ENCODE data around the gene SNX20. TPM values are rescaled to one million over a fixed set of nuclear protein-coding genes. Genes with fewer than 3 reads are reported as not detected.
A peak's percentile ranks its signal among the peaks of the same experiment; 100 is the strongest.

SNX20 gene
- total RNA-seq, 1 donor from 2014 or later, result 34.9 TPM

DNA sequence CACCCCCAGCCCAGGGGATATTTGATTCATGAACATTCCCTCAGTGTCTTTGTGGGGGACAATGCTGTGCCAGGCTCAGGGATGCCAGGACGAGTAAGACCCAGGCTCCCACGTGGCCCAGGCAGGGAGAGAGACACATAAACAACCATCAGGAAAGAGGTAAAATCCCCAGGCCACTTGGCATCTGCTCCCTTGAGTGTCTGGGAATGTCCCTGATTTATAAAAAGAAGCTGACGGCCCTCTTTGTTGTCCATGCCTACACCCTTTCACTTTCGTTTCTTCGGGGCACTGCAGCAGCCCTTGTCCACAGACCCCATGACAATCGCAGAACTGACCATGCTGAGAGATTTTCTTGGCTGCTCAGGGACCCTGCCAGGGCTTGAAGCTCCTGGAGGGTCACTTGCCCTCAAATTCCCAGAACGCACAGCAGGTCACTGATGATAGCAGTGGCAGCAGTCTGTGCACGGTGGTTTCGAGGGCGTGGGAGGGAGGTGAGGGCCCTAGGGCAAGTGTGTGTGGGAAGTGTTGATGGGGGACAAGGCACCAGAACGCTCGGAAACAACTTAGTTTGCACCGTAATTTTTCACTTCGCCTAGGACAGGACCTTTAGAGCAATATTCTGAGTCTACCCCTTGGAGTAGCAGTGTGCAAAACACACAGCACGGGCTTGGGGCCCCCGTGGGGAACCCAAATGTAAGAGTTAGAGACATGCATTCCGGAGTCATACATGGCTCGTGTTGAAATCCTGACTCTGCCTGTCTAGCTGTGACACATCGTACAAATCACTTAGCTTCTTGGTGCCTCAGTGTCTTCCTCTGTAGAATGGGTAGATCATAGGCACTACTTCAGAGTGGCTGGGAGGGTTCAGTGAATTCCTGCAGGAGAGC is 17.0 kb upstream of the SNX20 start:
- H3K4me3 Mint-ChIP-seq (ENCODE audit: low read depth), result peak overlapping the region; percentile 70
- H3K9me3 Mint-ChIP-seq, result peaks cover 7% of the 10 kb centered on the region
- intact Hi-C loops (cut with micrococcal nuclease), result loop anchor here (1.0 to 2.0 kb wide), 2 partner anchors 13 to 49 kb away; no protein-coding TSS in a partner anchor
- peak overlapping the region; percentile 88 for H3K27ac Mint-ChIP-seq
- H3K27me3 Mint-ChIP-seq (ENCODE audit: low read depth), result no peaks in the 10 kb centered on the region
- DNase-seq (ENCODE audit: low spot score), result no peak
- H3K36me3 Mint-ChIP-seq (ENCODE audit: low read depth), result peaks cover 36% of the 10 kb centered on the region
- H3K4me1 Mint-ChIP-seq (ENCODE audit: low read depth), result peaks cover 63% of the 10 kb centered on the region

DNA sequence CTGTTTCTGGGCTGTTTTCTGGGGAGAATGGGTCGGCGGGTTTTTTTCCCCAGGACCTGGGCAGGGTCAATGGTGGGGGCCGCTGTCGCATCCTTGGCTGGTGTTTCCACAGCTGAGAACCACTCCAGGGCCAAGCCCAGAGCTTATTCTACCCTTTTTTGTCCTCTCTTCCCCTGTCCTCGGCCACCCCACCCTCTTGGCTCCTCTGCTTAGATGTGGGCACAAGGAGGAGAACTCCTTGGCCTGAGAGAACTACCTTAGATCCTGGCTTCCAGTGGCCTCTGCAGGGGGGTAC is 16.3 kb upstream of the SNX20 start:
- Mint-ChIP-seq H3K27me3 (ENCODE audit: low read depth) (no peaks in the 10 kb centered on the region), H3K4me1 (ENCODE audit: low read depth) (peaks cover 69% of the 10 kb centered on the region), H3K27ac (peak overlapping the region; percentile 88), H3K9me3 (peaks cover 6% of the 10 kb centered on the region), H3K4me3 (ENCODE audit: low read depth) (peak overlapping the region; percentile 70), H3K36me3 (ENCODE audit: low read depth) (peaks cover 31% of the 10 kb centered on the region)
- no peak for DNase-seq (ENCODE audit: low spot score)
- intact Hi-C loops (cut with micrococcal nuclease), result no loop called here

DNA sequence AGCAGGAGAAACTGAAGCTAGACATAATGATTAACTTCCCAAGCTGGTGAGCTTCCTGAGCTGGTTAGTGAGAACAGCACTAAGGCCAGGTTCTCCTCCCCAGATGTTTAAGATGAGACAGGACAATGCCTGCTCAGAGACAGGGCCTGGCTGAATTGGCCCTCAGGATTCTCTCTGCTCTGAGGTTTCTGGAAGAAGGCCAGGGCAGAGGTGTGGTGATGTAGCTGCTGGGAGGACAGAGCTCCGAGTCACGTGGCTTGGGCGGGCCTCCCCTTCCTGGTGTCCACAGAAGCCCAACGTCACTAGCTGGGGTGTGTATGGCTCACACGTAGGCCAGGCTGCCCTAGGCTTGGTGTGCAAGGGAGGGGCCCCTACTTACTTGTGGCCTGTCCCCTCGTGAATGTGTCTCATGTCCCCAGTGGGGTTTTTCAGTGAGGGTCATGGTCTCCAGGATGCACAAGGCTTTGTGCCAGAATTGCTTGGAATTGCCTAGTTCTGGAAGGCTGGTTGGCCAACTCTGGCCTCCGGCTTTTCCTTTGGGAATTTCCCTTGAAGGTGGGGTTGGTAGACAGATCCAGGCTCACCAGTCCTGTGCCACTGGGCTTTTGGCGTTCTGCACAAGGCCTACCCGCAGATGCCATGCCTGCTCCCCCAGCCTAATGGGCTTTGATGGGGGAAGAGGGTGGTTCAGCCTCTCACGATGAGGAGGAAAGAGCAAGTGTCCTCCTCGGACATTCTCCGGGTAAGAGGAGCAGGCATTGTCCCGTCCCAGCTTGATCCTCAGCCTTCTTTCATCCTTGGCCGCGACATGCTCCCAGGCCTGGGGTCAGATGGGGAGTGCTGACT is 15.7 kb upstream of the SNX20 start:
- no peak for DNase-seq (ENCODE audit: low spot score)
- Mint-ChIP-seq H3K27ac (peak overlapping the region; percentile 88), H3K4me3 (ENCODE audit: low read depth) (peak overlapping the region; percentile 43), H3K9me3 (peaks cover 4% of the 10 kb centered on the region), H3K4me1 (ENCODE audit: low read depth) (peaks cover 69% of the 10 kb centered on the region), H3K36me3 (ENCODE audit: low read depth) (peaks cover 26% of the 10 kb centered on the region), H3K27me3 (ENCODE audit: low read depth) (no peaks in the 10 kb centered on the region)
- intact Hi-C loops (cut with micrococcal nuclease), result no loop called here

DNA sequence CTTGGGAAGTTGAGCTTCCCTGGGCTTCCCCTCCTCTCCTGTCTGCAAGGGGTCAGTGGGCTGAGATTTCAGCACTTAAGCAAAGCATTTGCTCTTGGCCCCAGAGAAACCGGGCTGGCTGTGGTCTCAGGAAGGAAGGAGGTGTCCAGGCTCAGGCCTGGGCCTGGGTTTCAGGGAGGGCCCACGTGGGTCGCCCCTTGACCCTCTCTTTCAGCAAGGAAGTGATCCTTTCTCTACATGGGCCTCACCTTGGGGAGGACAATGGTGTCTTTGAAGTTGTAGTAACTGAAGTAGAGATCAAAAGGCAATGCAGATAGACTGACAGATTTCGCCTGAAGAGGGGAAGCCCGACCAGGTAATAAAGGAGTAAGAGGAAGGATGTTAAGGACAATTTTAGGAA is 15.0 kb upstream of the SNX20 start:
- Mint-ChIP-seq H3K4me3 (ENCODE audit: low read depth) (peak overlapping the region; percentile 43), H3K4me1 (ENCODE audit: low read depth) (peaks cover 72% of the 10 kb centered on the region), H3K36me3 (ENCODE audit: low read depth) (peaks cover 20% of the 10 kb centered on the region), H3K9me3 (no peaks in the 10 kb centered on the region), H3K27me3 (ENCODE audit: low read depth) (no peaks in the 10 kb centered on the region), H3K27ac (peak overlapping the region; percentile 73)
- intact Hi-C loops (cut with micrococcal nuclease), result no loop called here
- no peak for DNase-seq (ENCODE audit: low spot score)

DNA sequence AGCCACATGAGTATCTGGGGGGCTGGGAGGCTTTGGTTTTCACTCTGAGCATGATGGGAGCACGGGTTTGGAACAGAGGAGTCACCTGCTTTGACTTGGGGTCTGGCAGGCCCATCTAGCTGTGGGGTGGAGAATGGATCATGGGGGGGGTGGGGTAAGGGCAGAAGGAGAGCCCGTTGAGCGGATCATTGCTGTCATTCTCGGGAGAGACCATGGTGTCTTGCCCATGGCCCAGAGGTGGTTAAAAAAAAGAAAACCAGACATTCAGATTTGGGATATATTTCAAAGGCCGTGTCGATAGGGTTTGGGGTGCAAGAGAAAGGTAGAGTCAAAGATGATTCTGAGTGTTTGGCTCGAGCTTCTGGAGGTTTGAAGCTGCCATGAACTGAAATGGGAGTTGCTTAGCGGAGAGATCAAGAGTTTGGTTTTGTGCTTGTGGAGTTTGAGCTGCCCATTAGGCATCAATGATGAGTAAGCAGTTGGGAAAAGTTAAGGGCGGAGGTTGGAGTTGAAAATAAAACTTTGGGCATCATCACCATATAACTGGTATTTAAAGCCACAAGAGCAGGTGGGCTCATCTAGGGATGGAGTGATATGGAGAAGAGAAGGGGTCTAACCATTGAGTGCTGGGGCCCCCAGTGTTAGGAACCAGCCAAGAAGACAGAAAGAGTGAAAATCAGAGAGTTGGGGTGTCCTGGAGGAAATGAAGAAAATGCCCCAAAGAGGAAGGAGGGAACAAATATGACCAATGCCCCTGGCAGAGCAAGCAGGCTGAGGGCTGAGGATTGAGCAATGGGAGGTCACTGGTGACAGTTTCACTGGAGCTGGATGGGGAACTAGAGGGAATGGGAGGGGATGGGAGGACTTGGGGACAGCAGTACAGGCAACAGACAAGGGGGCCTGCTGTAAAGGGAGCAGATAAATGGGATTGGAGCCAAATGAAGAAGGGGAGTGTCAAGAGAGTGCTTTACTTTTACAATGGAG is 14.2 kb upstream of the SNX20 start:
- intact Hi-C loops (cut with micrococcal nuclease), result loop anchor here (2.0 kb wide), 1 partner anchor 13 kb away; no protein-coding TSS in a partner anchor
- Mint-ChIP-seq H3K27me3 (ENCODE audit: low read depth) (no peaks in the 10 kb centered on the region), H3K27ac (peak overlapping the region; percentile 7), H3K4me3 (ENCODE audit: low read depth) (peak overlapping the region; percentile 79), H3K9me3 (no peaks in the 10 kb centered on the region), H3K4me1 (ENCODE audit: low read depth) (peaks cover 74% of the 10 kb centered on the region), H3K36me3 (ENCODE audit: low read depth) (peaks cover 13% of the 10 kb centered on the region)
- DNase-seq (ENCODE audit: low spot score), result no peak

DNA sequence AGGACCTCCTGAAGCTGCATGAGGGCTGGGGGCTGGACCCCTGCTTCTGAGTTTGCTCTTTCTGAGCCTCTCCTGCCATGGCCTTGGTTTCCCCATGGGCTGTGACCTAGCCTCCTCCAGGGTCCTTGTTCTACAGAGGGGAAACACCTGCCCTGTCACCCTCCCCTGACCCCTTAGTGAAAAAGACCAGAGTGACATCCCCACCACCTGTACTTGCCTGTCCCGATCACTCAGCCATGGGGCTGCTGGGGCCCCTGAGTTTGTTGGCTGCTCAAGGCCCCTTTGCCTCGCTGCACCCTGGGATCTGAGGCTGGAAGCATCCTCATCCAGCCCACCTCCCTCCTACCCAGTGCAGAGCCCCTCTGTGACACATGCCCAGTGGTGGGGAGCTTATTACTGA is 13.1 kb upstream of the SNX20 start:
- intact Hi-C loops (cut with micrococcal nuclease), result loop anchor here (2.0 kb wide), 1 partner anchor 15 kb away; no protein-coding TSS in a partner anchor
- no peaks in the 10 kb centered on the region for H3K9me3 Mint-ChIP-seq

DNA sequence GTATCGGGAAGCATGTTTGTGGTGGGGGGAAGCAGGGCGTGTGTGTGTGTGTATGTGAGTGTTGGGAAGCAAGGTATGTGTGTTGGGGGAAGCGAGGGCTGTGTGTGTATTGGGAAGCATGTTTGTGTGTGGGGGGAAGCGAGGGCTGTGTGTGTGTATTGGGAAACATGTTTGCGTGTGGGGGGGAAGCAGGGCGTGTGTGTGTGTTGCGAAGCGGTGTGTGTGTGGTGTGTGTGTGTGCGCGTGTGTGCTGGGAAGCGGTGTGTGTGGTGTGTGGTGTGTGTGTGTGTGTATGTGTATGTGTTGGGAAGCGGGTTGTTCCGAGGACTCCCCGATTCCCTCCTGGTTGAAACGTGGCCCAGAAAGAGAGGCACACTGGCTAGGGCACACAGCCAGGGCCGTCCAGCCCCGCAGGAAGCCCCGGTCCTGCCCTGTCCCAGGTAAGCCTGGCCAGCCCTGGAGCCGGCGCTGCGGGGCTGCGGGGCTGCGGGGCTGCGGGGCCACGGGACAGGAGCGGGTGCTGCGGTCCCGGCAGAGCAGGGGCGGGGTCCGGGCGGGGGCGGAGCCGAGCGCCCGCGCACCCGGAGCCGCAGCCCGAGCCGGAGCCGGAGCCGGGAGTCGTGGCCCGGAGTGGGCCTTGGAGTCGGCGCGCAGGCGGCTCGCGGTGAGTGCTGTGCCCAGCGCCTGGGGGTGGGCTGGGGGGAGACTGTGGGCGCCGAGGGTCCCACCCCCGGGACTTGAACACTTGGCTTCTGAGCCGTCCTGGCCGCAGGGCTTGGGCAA is 12.1 kb upstream of the SNX20 start, which contains the start of gene NOD2:
Gene NOD2, plus strand, starts transcription at position 608 of the 783 bp plus-strand sequence. CDS start 5,890 bp downstream, outside the sequence.
- DNase-seq (ENCODE audit: low spot score), result no peak
- intact Hi-C loops (cut with micrococcal nuclease), result no loop called here
- no peaks in the 10 kb centered on the region for H3K27me3 Mint-ChIP-seq (ENCODE audit: low read depth)
- H3K36me3 Mint-ChIP-seq (ENCODE audit: low read depth), result peaks cover 5% of the 10 kb centered on the region
- peaks cover 64% of the 10 kb centered on the region for H3K4me1 Mint-ChIP-seq (ENCODE audit: low read depth)
- no peaks in the 10 kb centered on the region for H3K9me3 Mint-ChIP-seq
- peak within 1 kb of the TSS; percentile 79 for H3K4me3 Mint-ChIP-seq (ENCODE audit: low read depth)
- H3K27ac Mint-ChIP-seq, result peak within 1 kb of the TSS; percentile 73

More for the DNA sequence above, 13.1 kb upstream of the SNX20 start:
- DNase-seq (ENCODE audit: low spot score), result no peak
- peak overlapping the region; percentile 73 for H3K27ac Mint-ChIP-seq
- peaks cover 5% of the 10 kb centered on the region for H3K36me3 Mint-ChIP-seq (ENCODE audit: low read depth)
- H3K4me1 Mint-ChIP-seq (ENCODE audit: low read depth), result peaks cover 69% of the 10 kb centered on the region
- no peaks in the 10 kb centered on the region for H3K27me3 Mint-ChIP-seq (ENCODE audit: low read depth)
- peak overlapping the region; percentile 79 for H3K4me3 Mint-ChIP-seq (ENCODE audit: low read depth)

DNA sequence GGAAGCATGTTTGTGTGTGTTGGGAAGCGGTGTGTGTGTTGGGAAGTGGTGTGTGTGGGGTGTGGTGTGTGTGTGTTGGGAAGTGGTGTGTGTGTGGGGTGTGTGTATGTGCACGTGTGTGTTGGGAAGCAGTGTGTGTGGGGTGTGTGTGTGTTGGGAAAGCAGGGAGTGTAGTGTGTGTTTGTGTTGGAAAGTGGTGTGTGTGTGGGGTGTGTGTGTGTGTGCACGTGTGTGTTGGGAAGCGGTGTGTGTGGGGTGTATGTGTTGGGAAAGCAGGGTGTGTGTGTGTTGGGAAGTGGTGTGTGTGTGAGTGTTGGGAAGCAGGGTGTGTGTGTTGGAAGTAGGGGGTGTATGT is 11.5 kb upstream of the SNX20 start:
- Mint-ChIP-seq H3K4me3 (ENCODE audit: low read depth) (peak overlapping the region; percentile 69), H3K27ac (peak overlapping the region; percentile 10), H3K4me1 (ENCODE audit: low read depth) (peaks cover 58% of the 10 kb centered on the region)

DNA sequence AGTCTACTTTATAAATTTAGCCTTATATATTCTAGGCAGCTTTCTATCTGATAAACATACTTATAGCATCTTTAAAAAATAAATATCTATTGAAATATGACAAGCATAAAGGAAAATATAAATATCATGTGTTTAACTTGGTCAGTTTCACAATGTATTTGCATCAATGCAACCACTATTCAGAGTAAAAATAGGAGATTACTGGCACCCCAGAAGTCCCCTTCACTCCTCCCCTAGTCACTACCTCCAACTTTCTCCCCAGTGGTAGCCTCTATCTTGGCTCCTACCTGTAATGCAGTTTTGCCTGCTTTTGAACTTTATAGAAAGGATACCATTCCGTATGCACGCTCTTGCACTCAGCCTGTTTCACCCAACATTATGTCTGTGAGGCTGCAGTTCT is 9.1 kb upstream of the SNX20 start:
- Mint-ChIP-seq H3K27ac (no peak overlapping the region), H3K27me3 (ENCODE audit: low read depth) (no peaks in the 10 kb centered on the region), H3K4me3 (ENCODE audit: low read depth) (no peak overlapping the region), H3K4me1 (ENCODE audit: low read depth) (peaks cover 49% of the 10 kb centered on the region), H3K36me3 (ENCODE audit: low read depth) (peaks cover 5% of the 10 kb centered on the region), H3K9me3 (no peaks in the 10 kb centered on the region)
- intact Hi-C loops (cut with micrococcal nuclease), result no loop called here
- no peak for DNase-seq (ENCODE audit: low spot score)

More for the DNA sequence above, 11.5 kb upstream of the SNX20 start:
- Mint-ChIP-seq H3K9me3 (no peaks in the 10 kb centered on the region), H3K27me3 (ENCODE audit: low read depth) (no peaks in the 10 kb centered on the region), H3K36me3 (ENCODE audit: low read depth) (peaks cover 5% of the 10 kb centered on the region)
- intact Hi-C loops (cut with micrococcal nuclease), result no loop called here
- no peak for DNase-seq (ENCODE audit: low spot score)

DNA sequence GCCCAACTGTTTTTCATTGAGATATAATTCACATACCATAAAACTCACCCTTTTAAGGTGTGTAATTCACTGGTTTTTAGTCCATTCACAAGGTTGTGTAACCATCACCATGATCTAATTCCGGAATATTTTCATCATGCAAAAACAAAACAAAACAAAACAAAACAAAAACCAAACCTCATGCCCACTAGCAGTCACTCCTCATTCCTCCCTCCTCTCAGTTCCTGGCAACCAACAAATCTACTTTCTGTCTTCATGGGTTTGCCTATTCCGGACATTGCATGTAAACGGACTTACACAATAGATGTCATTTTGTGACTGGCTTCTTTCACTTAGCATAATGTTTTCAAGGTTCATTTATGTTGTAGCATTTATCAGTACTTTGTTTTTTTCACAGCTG is 7.8 kb upstream of the SNX20 start:
- H3K4me1 Mint-ChIP-seq (ENCODE audit: low read depth), result peaks cover 50% of the 10 kb centered on the region
- H3K4me3 Mint-ChIP-seq (ENCODE audit: low read depth), result no peak overlapping the region
- intact Hi-C loops (cut with micrococcal nuclease), result no loop called here
- H3K9me3 Mint-ChIP-seq, result no peaks in the 10 kb centered on the region
- no peaks in the 10 kb centered on the region for H3K27me3 Mint-ChIP-seq (ENCODE audit: low read depth)
- no peak overlapping the region for H3K27ac Mint-ChIP-seq
- no peak for DNase-seq (ENCODE audit: low spot score)
- peaks cover 3% of the 10 kb centered on the region for H3K36me3 Mint-ChIP-seq (ENCODE audit: low read depth)

DNA sequence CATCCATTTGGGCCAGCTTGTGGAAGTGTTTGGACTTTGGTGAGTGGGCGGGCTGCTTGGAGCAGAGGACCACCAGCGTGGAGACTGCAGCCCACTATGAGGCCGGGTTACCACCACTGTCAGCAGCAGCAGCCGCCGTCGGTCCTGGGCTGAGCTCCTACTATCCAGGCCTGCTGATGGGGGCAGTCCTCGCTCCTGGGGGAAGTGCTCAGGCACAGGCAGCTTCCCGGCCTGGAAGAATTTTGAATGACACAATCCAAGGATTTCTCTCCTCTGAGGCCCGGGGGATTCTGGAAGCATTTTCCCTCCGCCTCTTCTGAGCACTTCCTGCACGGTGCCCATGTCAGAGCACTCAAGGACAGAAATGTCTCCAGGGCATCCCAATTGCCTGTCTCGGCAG is 7.0 kb upstream of the SNX20 start:
- intact Hi-C loops (cut with micrococcal nuclease), result no loop called here
- no peak overlapping the region for H3K27ac Mint-ChIP-seq
- H3K4me1 Mint-ChIP-seq (ENCODE audit: low read depth), result peaks cover 56% of the 10 kb centered on the region

More for the DNA sequence above, 7.0 kb upstream of the SNX20 start:
- no peak for DNase-seq (ENCODE audit: low spot score)
- Mint-ChIP-seq H3K36me3 (ENCODE audit: low read depth) (peaks cover 3% of the 10 kb centered on the region), H3K27me3 (ENCODE audit: low read depth) (no peaks in the 10 kb centered on the region), H3K4me3 (ENCODE audit: low read depth) (no peak overlapping the region), H3K9me3 (no peaks in the 10 kb centered on the region)

All from activated T-helper 2 cell treated with anti-CD3 and anti-CD28 coated beads, Interferon-gamma antibody, Interleukin-2, Interleukin-4, amounts not matched to agents 10 μg/mL and 5 μg/mL and 100 μg/mL, durations not matched to agents 14 hours and 24 hours and 36 hours (primary cell).